Activated T-helper 2 cell treated with anti-CD3 and anti-CD28 coated beads, Interferon-gamma antibody, Interleukin-2, Interleukin-4, amounts not matched to agents 10 μg/mL and 5 μg/mL and 100 μg/mL, durations not matched to agents 14 hours and 24 hours and 36 hours (primary cell): ENCODE results near the gene RAB26. TPM values are rescaled to one million over a fixed set of nuclear protein-coding genes. Genes with fewer than 3 reads are reported as not detected.
"Not testable (repeated sequence)": the region's sequence is repeated elsewhere in the genome, so short reads cannot be mapped to it uniquely, and the experiment has no call there.

Experiments used
- DNase-seq: peaks from one replicate; pipeline ENCODE4 v3.0.0; 2021; ENCODE audit warnings: low spot score
- H3K27ac Mint-ChIP-seq: one replicate; pipeline ENCODE4 v1.8.0; 2021; ENCODE audit warnings: mixed read lengths
- H3K27me3 Mint-ChIP-seq: one replicate; pipeline ENCODE4 v1.8.0; 2021; ENCODE audit warnings: low read depth, mixed read lengths
- H3K36me3 Mint-ChIP-seq: one replicate; pipeline ENCODE4 v1.8.0; 2021; ENCODE audit warnings: low read depth, mixed read lengths
- H3K4me1 Mint-ChIP-seq: one replicate; pipeline ENCODE4 v1.8.0; 2021; ENCODE audit warnings: low read depth, mixed read lengths
- H3K4me3 Mint-ChIP-seq: one replicate; pipeline ENCODE4 v1.8.0; 2021; ENCODE audit warnings: low read depth, mild to moderate bottlenecking, moderate library complexity, mixed read lengths
- H3K9me3 Mint-ChIP-seq: one replicate; pipeline ENCODE4 v1.8.0; 2021; ENCODE audit warnings: mixed read lengths
- intact Hi-C: fragments of 100-400 bp; cut with micrococcal nuclease; formaldehyde crosslinking; loops from one replicate; pipeline ENCODE4 v1.15.1; 2023
- total RNA-seq: library from RNA; stranded (reverse); gene quantifications from 2 replicates; pipeline ENCODE4 v1.2.3, GENCODE V29; 2022

Gene RAB26
- 0.46 and 0.59 TPM in 2 replicates for total RNA-seq

- H3K4me1 Mint-ChIP-seq, result peaks cover 10% of the 10 kb centered on the region
- peak; percentile 48 for DNase-seq
- H3K27ac Mint-ChIP-seq, result no peak within 1 kb of the TSS
- H3K4me3 Mint-ChIP-seq, result peak within 1 kb of the TSS; percentile 67
- peaks cover 29% of the 10 kb centered on the region for H3K36me3 Mint-ChIP-seq
- intact Hi-C loops, result no loop called here
- H3K9me3 Mint-ChIP-seq, result no peaks in the 10 kb centered on the region
- peaks cover 2% of the 10 kb centered on the region for H3K27me3 Mint-ChIP-seq
Observed at GRCh38 chr16:2147981-2148671, at the start of gene RAB26. Gene RAB26 (plus strand): TSS chr16:2148625. CDS start chr16:2148784, 159 bp downstream.

GRCh38 chr16:2101581-2101980 is 46.8 kb upstream of the RAB26 start:
- H3K4me1 Mint-ChIP-seq, intact Hi-C loops, H3K36me3 Mint-ChIP-seq, H3K4me3 Mint-ChIP-seq, H3K27me3 Mint-ChIP-seq, DNase-seq, H3K9me3 Mint-ChIP-seq, H3K27ac Mint-ChIP-seq: not testable (repeated sequence)

- peaks cover 1% of the 10 kb centered on the region for H3K36me3 Mint-ChIP-seq
- H3K4me1 Mint-ChIP-seq, result no peaks in the 10 kb centered on the region
- no peaks in the 10 kb centered on the region for H3K27me3 Mint-ChIP-seq
- no peak overlapping the region for H3K4me3 Mint-ChIP-seq
- intact Hi-C loops, result no loop called here
- no peak for DNase-seq
- H3K9me3 Mint-ChIP-seq, result no peaks in the 10 kb centered on the region
- no peak overlapping the region for H3K27ac Mint-ChIP-seq
Observed at GRCh38 chr16:2102471-2102870, 46.0 kb upstream of the RAB26 start.

GRCh38 chr16:2104464-2104863 is 44.0 kb upstream of the RAB26 start:
- H3K4me1 Mint-ChIP-seq, H3K9me3 Mint-ChIP-seq, intact Hi-C loops, H3K4me3 Mint-ChIP-seq, DNase-seq, H3K27ac Mint-ChIP-seq, H3K27me3 Mint-ChIP-seq, H3K36me3 Mint-ChIP-seq: not testable (repeated sequence)

GRCh38 chr16:2105291-2105690 is 43.1 kb upstream of the RAB26 start:
- H3K27ac Mint-ChIP-seq, DNase-seq, H3K27me3 Mint-ChIP-seq, H3K4me3 Mint-ChIP-seq, H3K9me3 Mint-ChIP-seq, H3K36me3 Mint-ChIP-seq, H3K4me1 Mint-ChIP-seq, intact Hi-C loops: not testable (repeated sequence)

GRCh38 chr16:2105769-2106168 is 42.7 kb upstream of the RAB26 start:
- H3K4me3 Mint-ChIP-seq, H3K4me1 Mint-ChIP-seq, H3K27me3 Mint-ChIP-seq, intact Hi-C loops, H3K27ac Mint-ChIP-seq, H3K36me3 Mint-ChIP-seq, H3K9me3 Mint-ChIP-seq, DNase-seq: not testable (repeated sequence)

- H3K4me1 Mint-ChIP-seq, H3K36me3 Mint-ChIP-seq, H3K27ac Mint-ChIP-seq, H3K9me3 Mint-ChIP-seq, H3K4me3 Mint-ChIP-seq, DNase-seq, H3K27me3 Mint-ChIP-seq, intact Hi-C loops: not testable (repeated sequence)
Observed at GRCh38 chr16:2106211-2106610, 42.2 kb upstream of the RAB26 start.

- H3K27me3 Mint-ChIP-seq, H3K36me3 Mint-ChIP-seq, H3K27ac Mint-ChIP-seq: not testable (repeated sequence)
Observed at GRCh38 chr16:2107121-2107790, 41.2 kb upstream of the RAB26 start.

GRCh38 chr16:2107791-2108125 is 40.7 kb upstream of the RAB26 start:
- intact Hi-C loops, DNase-seq, H3K4me1 Mint-ChIP-seq, H3K27ac Mint-ChIP-seq, H3K27me3 Mint-ChIP-seq, H3K4me3 Mint-ChIP-seq, H3K36me3 Mint-ChIP-seq, H3K9me3 Mint-ChIP-seq: not testable (repeated sequence)

More at GRCh38 chr16:2107121-2107790, 41.2 kb upstream of the RAB26 start:
- intact Hi-C loops, H3K4me3 Mint-ChIP-seq, H3K9me3 Mint-ChIP-seq, H3K4me1 Mint-ChIP-seq, DNase-seq: not testable (repeated sequence)

GRCh38 chr16:2108446-2109270 is 39.8 kb upstream of the RAB26 start:
- H3K27ac Mint-ChIP-seq, DNase-seq, H3K27me3 Mint-ChIP-seq, H3K4me3 Mint-ChIP-seq, H3K9me3 Mint-ChIP-seq, intact Hi-C loops, H3K4me1 Mint-ChIP-seq, H3K36me3 Mint-ChIP-seq: not testable (repeated sequence)

- H3K4me1 Mint-ChIP-seq, intact Hi-C loops, H3K27me3 Mint-ChIP-seq, H3K36me3 Mint-ChIP-seq, H3K9me3 Mint-ChIP-seq, H3K4me3 Mint-ChIP-seq, H3K27ac Mint-ChIP-seq, DNase-seq: not testable (repeated sequence)
Observed at GRCh38 chr16:2109271-2109580, 39.2 kb upstream of the RAB26 start.

- not testable (repeated sequence) for H3K4me3 Mint-ChIP-seq, H3K27me3 Mint-ChIP-seq
Observed at GRCh38 chr16:2109872-2110271, 38.6 kb upstream of the RAB26 start.

GRCh38 chr16:2110332-2111008 is 38.0 kb upstream of the RAB26 start:
- DNase-seq, H3K27ac Mint-ChIP-seq, H3K36me3 Mint-ChIP-seq, H3K9me3 Mint-ChIP-seq, H3K4me1 Mint-ChIP-seq, H3K4me3 Mint-ChIP-seq, H3K27me3 Mint-ChIP-seq, intact Hi-C loops: not testable (repeated sequence)

More at GRCh38 chr16:2109872-2110271, 38.6 kb upstream of the RAB26 start:
- H3K4me1 Mint-ChIP-seq, H3K27ac Mint-ChIP-seq, intact Hi-C loops, DNase-seq, H3K36me3 Mint-ChIP-seq, H3K9me3 Mint-ChIP-seq: not testable (repeated sequence)
